Duodenal mucosa (tissue), 2 donors: ENCODE results near the gene CFD.
"Not testable (repeated sequence)": the region's sequence is repeated elsewhere in the genome, so short reads cannot be mapped to it uniquely, and the experiment has no call there.

Experiments used
- H3K27ac ChIP-seq: one replicate; pipeline ENCODE4 v1.7.0; 2013; ENCODE audit warnings: low read depth, low read length
- H3K27me3 ChIP-seq, 2 donors: one replicate each; pipeline ENCODE4 v1.7.0; 2013; ENCODE audit warnings: low read length in 2 of 2, control low read depth in 1 of 2; ENCODE audit not compliant: insufficient read depth in 2 of 2, control insufficient read depth in 1 of 2
- H3K36me3 ChIP-seq, 2 donors: one replicate each; pipeline ENCODE4 v1.7.0; 2013; ENCODE audit warnings: low read length in 2 of 2, control low read depth in 1 of 2; ENCODE audit not compliant: insufficient read depth in 2 of 2, control insufficient read depth in 1 of 2
- H3K4me1 ChIP-seq, 2 donors: one replicate each; pipeline ENCODE4 v1.7.0; 2013; ENCODE audit warnings: low read length in 2 of 2, control low read depth in 1 of 2; ENCODE audit not compliant: insufficient read depth in 2 of 2, control insufficient read depth in 1 of 2
- H3K4me3 ChIP-seq, 2 donors: one replicate each; pipeline ENCODE4 v1.7.0; 2013; ENCODE audit warnings: low read length in 2 of 2, low read depth in 1 of 2
- H3K9ac ChIP-seq, 2 donors: one replicate each; pipeline ENCODE4 v1.7.0; 2013; ENCODE audit warnings: low read length in 2 of 2, low read depth in 1 of 2
- H3K9me3 ChIP-seq, 2 donors: one replicate each; pipeline ENCODE4 v1.7.0; 2013; ENCODE audit warnings: low read length in 2 of 2, control low read depth in 1 of 2; ENCODE audit not compliant: control insufficient read depth in 1 of 2

CFD gene

DNA sequence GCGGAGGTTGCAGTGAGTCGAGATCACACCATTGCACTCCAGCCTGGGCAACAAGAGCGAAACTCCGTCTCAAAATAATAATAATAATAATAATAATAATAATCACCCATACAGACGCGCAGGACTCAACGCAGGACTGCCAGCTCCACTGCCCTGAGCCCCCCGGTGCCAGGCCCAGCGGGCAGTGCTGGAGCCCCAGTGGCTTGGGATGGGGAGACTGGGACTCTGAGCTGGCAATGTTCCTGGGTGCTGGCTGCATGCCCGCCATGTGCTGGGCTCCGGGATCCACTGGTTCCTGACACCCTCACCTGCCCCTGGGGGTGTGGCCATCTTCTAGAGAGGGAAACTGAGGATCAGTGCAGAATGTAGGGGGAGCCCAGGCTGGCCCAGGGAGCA is 32.2 kb upstream of the CFD start:
- H3K4me1 ChIP-seq: no peaks in the 10 kb centered on the region
- no peak overlapping the region for H3K4me3 ChIP-seq
- H3K36me3 ChIP-seq: no peaks in the 10 kb centered on the region
- H3K9ac ChIP-seq: no peak overlapping the region
- no peaks in the 10 kb centered on the region for H3K9me3 ChIP-seq
- peaks cover 6 to 29% of the 10 kb centered on the region in 2 donors for H3K27me3 ChIP-seq
- H3K27ac ChIP-seq: no peak overlapping the region

- Histone ChIP-seq H3K9me3 (no peaks in the 10 kb centered on the region), H3K27me3 (peaks cover 6 to 29% of the 10 kb centered on the region in 2 donors), H3K4me1 (no peaks in the 10 kb centered on the region), H3K27ac (no peak within 1 kb of the TSS), H3K9ac (no peak within 1 kb of the TSS), H3K36me3 (no peaks in the 10 kb centered on the region), H3K4me3 (no peak within 1 kb of the TSS)
Measured at GRCh38 chr19:827710-828321, 31.6 kb upstream of the CFD start, which contains the start of gene AZU1. TSS of gene AZU1 (plus strand) at chr19:827837. CDS start at chr19:827847, 10 bp downstream.

GRCh38 chr19:829129-829758 is 30.2 kb upstream of the CFD start:
- Histone ChIP-seq H3K27me3 (peaks cover 0 to 24% of the 10 kb centered on the region in 2 donors), H3K4me3 (no peak overlapping the region), H3K9ac (no peak overlapping the region), H3K4me1 (no peaks in the 10 kb centered on the region), H3K9me3 (no peaks in the 10 kb centered on the region), H3K36me3 (no peaks in the 10 kb centered on the region), H3K27ac (no peak overlapping the region)

DNA sequence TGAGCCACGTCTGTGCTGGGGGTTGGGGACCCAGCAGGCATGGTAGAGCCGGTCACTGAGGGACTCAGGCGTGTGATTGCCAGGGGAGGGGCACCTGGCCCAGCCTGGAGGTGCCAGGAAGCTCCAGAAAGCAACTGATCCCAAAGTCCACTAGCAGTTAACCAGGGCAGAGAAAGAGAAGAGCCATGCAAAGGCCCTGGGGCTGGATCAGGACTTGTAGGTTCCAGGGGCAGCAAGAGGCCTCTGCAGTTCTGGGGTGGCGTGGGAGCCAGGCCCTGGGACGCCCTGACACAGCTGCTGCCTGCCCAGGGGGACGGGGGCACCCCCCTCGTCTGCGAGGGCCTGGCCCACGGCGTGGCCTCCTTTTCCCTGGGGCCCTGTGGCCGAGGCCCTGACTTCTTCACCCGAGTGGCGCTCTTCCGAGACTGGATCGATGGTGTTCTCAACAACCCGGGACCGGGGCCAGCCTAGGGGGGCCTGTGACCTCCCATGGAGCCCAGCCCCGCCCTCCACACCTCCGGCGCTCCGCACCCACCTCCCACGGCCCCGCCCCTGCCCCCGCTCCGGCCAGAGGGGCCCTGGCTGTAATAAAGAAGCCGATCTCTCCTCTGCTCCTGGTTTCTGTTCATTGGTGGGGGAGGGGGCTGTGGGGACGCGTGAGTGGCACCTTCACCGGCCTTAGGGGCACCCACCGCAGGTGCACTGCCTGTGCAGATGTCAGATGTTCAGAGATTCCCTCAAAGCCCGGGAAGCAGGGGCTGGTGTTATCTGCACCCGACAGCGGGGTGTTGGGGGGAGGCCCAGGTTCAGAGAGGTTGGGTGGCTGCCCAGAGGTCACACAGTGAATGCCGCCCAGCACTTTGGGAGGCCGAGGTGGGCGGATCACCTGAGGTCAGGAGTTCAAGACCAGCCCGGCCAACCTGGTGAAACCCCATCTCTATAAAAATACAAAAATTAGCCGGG is 27.8 kb upstream of the CFD start:
- Histone ChIP-seq H3K9me3 (no peaks in the 10 kb centered on the region), H3K36me3 (no peaks in the 10 kb centered on the region), H3K9ac (no peak overlapping the region), H3K4me1 (no peaks in the 10 kb centered on the region), H3K27ac (no peak overlapping the region), H3K4me3 (no peak overlapping the region), H3K27me3 (peaks cover 3 to 26% of the 10 kb centered on the region in 2 donors)

DNA sequence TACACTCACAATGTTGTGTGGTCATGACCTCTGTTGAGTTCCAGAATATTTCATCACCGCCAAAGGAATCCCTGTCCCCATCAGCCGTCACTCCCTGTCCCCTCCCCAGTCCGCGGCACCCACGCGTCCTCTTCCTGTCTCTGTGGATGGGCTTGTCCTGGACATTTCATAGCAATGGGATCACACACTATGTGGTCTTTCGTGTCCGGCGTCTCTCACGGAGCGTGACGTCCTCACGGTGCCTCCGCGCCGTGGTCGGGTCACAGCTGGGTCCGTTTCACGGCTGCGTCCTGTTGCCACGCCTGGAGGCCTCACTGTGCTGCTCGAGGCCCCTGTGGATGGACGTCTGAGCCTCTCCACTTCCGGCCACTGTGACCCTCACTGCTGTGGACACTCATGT is 25.2 kb upstream of the CFD start:
- H3K9ac ChIP-seq: no peak overlapping the region
- no peaks in the 10 kb centered on the region for H3K9me3 ChIP-seq
- peaks cover 3 to 19% of the 10 kb centered on the region in 2 donors for H3K27me3 ChIP-seq
- H3K4me1 ChIP-seq: no peaks in the 10 kb centered on the region
- H3K27ac ChIP-seq: no peak overlapping the region
- H3K4me3 ChIP-seq: no peak overlapping the region
- no peaks in the 10 kb centered on the region for H3K36me3 ChIP-seq

DNA sequence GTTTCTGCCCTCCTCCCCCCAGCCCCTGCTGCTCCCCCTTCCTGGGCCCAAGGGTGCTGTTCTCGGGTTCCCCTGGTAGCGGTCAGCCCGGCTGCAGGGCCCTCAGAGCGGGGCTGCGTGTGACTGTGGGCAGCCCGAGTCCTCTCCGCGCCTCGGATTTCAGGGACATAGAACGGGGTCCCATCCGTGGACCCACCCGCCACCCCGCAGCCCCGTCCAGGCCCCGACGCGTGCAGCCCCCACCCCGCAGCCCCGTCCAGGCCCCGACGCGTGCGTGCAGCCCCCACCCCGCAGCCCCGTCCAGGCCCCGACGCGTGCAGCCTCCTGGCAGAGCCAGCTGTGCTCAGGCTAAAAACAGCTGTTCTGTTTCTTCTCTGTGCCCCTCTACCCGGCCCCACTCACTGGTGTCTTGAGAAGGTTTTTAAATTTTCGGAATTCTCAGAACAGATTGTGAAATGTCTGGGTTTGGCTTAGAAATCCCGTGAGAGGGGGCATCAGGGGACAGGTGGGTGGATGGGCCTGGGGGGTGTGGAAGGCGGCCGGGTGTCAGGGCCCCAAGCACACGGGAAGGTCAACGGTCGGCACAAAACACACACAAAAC is 24.2 kb upstream of the CFD start:
- H3K9ac ChIP-seq: no peak overlapping the region
- no peak overlapping the region for H3K4me3 ChIP-seq
- no peaks in the 10 kb centered on the region for H3K36me3 ChIP-seq
- no peaks in the 10 kb centered on the region for H3K4me1 ChIP-seq
- no peak overlapping the region for H3K27ac ChIP-seq
- peaks cover 3 to 17% of the 10 kb centered on the region in 2 donors for H3K27me3 ChIP-seq
- H3K9me3 ChIP-seq: no peaks in the 10 kb centered on the region

GRCh38 chr19:840519-841206 is 18.8 kb upstream of the CFD start, which contains the start of gene PRTN3:
TSS of gene PRTN3 (plus strand) at chr19:840999. CDS start at chr19:841009, 10 bp downstream.
- no peaks in the 10 kb centered on the region for H3K4me1 ChIP-seq
- no peak within 1 kb of the TSS for H3K9ac ChIP-seq
- H3K9me3 ChIP-seq: no peaks in the 10 kb centered on the region
- no peaks in the 10 kb centered on the region for H3K36me3 ChIP-seq
- H3K27ac ChIP-seq: no peak within 1 kb of the TSS
- no peak within 1 kb of the TSS for H3K4me3 ChIP-seq
- H3K27me3 ChIP-seq: peaks cover 3 to 15% of the 10 kb centered on the region in 2 donors

DNA sequence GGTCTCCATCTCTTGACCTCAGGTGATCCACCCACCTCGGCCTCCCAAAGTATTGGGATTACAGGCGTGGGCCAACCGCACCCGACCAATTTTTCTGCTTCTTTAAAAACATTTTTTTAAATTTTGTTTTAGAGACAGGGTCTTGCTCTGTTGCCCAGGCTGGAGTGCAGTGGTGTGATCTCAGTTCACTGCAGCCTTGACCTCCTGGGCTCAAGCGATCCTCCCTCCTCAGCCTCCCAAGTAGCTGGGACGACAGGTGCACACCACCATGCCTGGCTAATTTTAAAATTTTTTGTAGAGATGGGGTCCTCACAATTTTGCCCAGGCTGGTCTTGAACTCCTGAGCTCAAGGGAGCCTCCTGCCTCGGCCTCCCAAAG is 16.7 kb upstream of the CFD start:
- not testable (repeated sequence) for H3K36me3 ChIP-seq, H3K4me1 ChIP-seq, H3K9me3 ChIP-seq, H3K27ac ChIP-seq, H3K9ac ChIP-seq, H3K4me3 ChIP-seq
- H3K27me3 ChIP-seq: peaks cover 7 to 32% of the 10 kb centered on the region in 2 donors

DNA sequence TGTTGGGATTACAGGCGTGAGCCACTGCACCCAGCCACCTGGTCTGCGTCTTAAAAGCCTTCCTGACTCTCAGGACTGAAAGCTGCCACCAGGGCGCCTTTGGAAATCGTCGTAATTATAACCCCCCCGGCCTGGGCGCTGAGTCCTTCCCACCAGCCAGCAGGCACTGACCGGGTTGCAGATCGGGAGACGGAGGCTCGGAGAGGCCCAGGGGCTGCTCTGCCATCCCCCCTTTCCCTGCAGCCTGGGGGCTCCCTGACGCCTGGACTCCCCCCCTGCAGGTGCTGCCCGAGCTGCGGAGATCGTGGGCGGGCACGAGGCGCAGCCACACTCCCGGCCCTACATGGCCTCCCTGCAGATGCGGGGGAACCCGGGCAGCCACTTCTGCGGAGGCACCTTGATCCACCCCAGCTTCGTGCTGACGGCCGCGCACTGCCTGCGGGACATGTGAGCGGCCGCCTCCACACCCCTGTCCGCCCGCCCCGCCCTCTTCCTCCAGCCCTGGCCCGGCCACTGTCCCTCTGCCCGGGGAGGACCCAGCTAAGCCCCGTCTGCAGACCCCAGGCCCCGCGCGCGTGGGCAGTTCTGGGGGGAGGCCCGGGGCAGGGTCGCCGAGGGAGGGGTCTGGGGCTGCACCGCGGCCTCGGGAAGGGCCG is 16.2 kb upstream of the CFD start:
- Histone ChIP-seq H3K36me3 (no peaks in the 10 kb centered on the region), H3K9me3 (no peaks in the 10 kb centered on the region), H3K9ac (no peak overlapping the region), H3K4me3 (no peak overlapping the region), H3K4me1 (no peaks in the 10 kb centered on the region), H3K27ac (no peak overlapping the region), H3K27me3 (peaks cover 12 to 33% of the 10 kb centered on the region in 2 donors)
